ENCODE results near the gene C2orf92. TPM values are rescaled to one million over a fixed set of nuclear protein-coding genes. Genes with fewer than 3 reads are reported as not detected.

C2orf92 gene
- total RNA-seq, 2 experiments from 2014 or later = 7.3 to 8.4 TPM

- CTCF ChIA-PET = interaction anchor here (1.0 kb wide), 1 partner anchor 8 kb away, joined by 5 read pairs; no protein-coding TSS in a partner anchor
- H3K4me1 Mint-ChIP-seq = peaks cover 10% of the 10 kb centered on the region
- no peak overlapping the region for H3K4me3 Mint-ChIP-seq
- DNase-seq (no peak), ATAC-seq (no peak)
- peaks cover 31% of the 10 kb centered on the region for H3K36me3 Mint-ChIP-seq
- H3K27me3 Mint-ChIP-seq = no peaks in the 10 kb centered on the region
- peak overlapping the region; percentile 8 for H3K27ac Mint-ChIP-seq
- H3K9me3 Mint-ChIP-seq (ENCODE audit: low read depth) = no peaks in the 10 kb centered on the region
These were observed 15.2 kb upstream of the C2orf92 start for GRCh38 chr2:97654309-97654708.

GRCh38 chr2:97654791-97655190 lies 14.7 kb upstream of the C2orf92 start:
- H3K27me3 Mint-ChIP-seq = no peaks in the 10 kb centered on the region
- peaks cover 28% of the 10 kb centered on the region for H3K36me3 Mint-ChIP-seq
- H3K27ac Mint-ChIP-seq = peak overlapping the region; percentile 0
- CTCF ChIA-PET = no interaction called here
- ATAC-seq (no peak), DNase-seq (no peak)
- H3K4me3 Mint-ChIP-seq = no peak overlapping the region
- no peaks in the 10 kb centered on the region for H3K9me3 Mint-ChIP-seq (ENCODE audit: low read depth)
- peaks cover 10% of the 10 kb centered on the region for H3K4me1 Mint-ChIP-seq

GRCh38 chr2:97656129-97656755 lies 13.3 kb upstream of the C2orf92 start:
- ATAC-seq (no peak), DNase-seq (no peak)
- Mint-ChIP-seq H3K4me1 (peaks cover 17% of the 10 kb centered on the region), H3K36me3 (peaks cover 31% of the 10 kb centered on the region), H3K4me3 (no peak overlapping the region), H3K9me3 (ENCODE audit: low read depth) (no peaks in the 10 kb centered on the region), H3K27ac (no peak overlapping the region), H3K27me3 (no peaks in the 10 kb centered on the region)
- CTCF ChIA-PET = interaction anchor here (1.4 kb wide), 1 partner anchor 9 kb away, joined by 3 read pairs; no protein-coding TSS in a partner anchor

- no peak for ATAC-seq
- peaks cover 25% of the 10 kb centered on the region for H3K4me1 Mint-ChIP-seq
- H3K4me3 Mint-ChIP-seq = no peak overlapping the region
- no peak for DNase-seq
- CTCF ChIA-PET = interaction anchor here (0.9 to 1.5 kb wide), 2 partner anchors 9 to 53 kb away, joined by 5 read pairs; no protein-coding TSS in a partner anchor
- peaks cover 35% of the 10 kb centered on the region for H3K36me3 Mint-ChIP-seq
- H3K9me3 Mint-ChIP-seq (ENCODE audit: low read depth) = no peaks in the 10 kb centered on the region
- H3K27ac Mint-ChIP-seq = no peak overlapping the region
- H3K27me3 Mint-ChIP-seq = no peaks in the 10 kb centered on the region
These were observed 12.5 kb upstream of the C2orf92 start for GRCh38 chr2:97656905-97657587.

- no peak overlapping the region for H3K27ac Mint-ChIP-seq
- CTCF ChIA-PET = interaction anchor here (1.5 to 8.2 kb wide), 2 partner anchors 10 to 52 kb away, joined by 5 to 102 read pairs; partner anchors contain the start of gene COX5B
- DNase-seq (no peak), ATAC-seq (no peak)
- no peak overlapping the region for H3K4me3 Mint-ChIP-seq
- peaks cover 35% of the 10 kb centered on the region for H3K36me3 Mint-ChIP-seq
- H3K9me3 Mint-ChIP-seq (ENCODE audit: low read depth) = no peaks in the 10 kb centered on the region
- no peaks in the 10 kb centered on the region for H3K27me3 Mint-ChIP-seq
- H3K4me1 Mint-ChIP-seq = peaks cover 34% of the 10 kb centered on the region
These were observed 11.4 kb upstream of the C2orf92 start for GRCh38 chr2:97657986-97658690.

- no peak overlapping the region for H3K4me3 Mint-ChIP-seq
- CTCF ChIA-PET = interaction anchor here (7.4 to 8.2 kb wide), 2 partner anchors 11 to 39 kb away, joined by 88 to 102 read pairs; partner anchors contain the start of gene COX5B
These were observed 10.8 kb upstream of the C2orf92 start for GRCh38 chr2:97658691-97659157.

GRCh38 chr2:97659256-97660043 lies 10.1 kb upstream of the C2orf92 start:
- ATAC-seq = no peak
- CTCF ChIA-PET = interaction anchor here (7.4 to 8.2 kb wide), 2 partner anchors 11 to 38 kb away, joined by 88 to 102 read pairs; partner anchors contain the start of gene COX5B

More at GRCh38 chr2:97658691-97659157, 10.8 kb upstream of the C2orf92 start:
- ATAC-seq (no peak), DNase-seq (no peak)
- no peak overlapping the region for H3K27ac Mint-ChIP-seq
- peaks cover 33% of the 10 kb centered on the region for H3K36me3 Mint-ChIP-seq
- no peaks in the 10 kb centered on the region for H3K9me3 Mint-ChIP-seq (ENCODE audit: low read depth)
- no peaks in the 10 kb centered on the region for H3K27me3 Mint-ChIP-seq
- peaks cover 34% of the 10 kb centered on the region for H3K4me1 Mint-ChIP-seq

GRCh38 chr2:97660044-97660774 lies 9.3 kb upstream of the C2orf92 start:
- CTCF ChIA-PET = interaction anchor here (7.4 to 8.2 kb wide), 2 partner anchors 12 to 38 kb away, joined by 88 to 102 read pairs; partner anchors contain the start of gene COX5B
- no peak overlapping the region for H3K4me3 Mint-ChIP-seq
- H3K9me3 Mint-ChIP-seq (ENCODE audit: low read depth) = no peaks in the 10 kb centered on the region
- H3K4me1 Mint-ChIP-seq = peaks cover 31% of the 10 kb centered on the region
- peaks cover 26% of the 10 kb centered on the region for H3K36me3 Mint-ChIP-seq
- DNase-seq = no peak
- H3K27me3 Mint-ChIP-seq = no peaks in the 10 kb centered on the region
- ATAC-seq = no peak
- peak overlapping the region; percentile 27 for H3K27ac Mint-ChIP-seq

More at GRCh38 chr2:97659256-97660043, 10.1 kb upstream of the C2orf92 start:
- H3K4me1 Mint-ChIP-seq = peaks cover 31% of the 10 kb centered on the region
- no peaks in the 10 kb centered on the region for H3K9me3 Mint-ChIP-seq (ENCODE audit: low read depth)
- DNase-seq = no peak
- H3K27ac Mint-ChIP-seq = no peak overlapping the region
- H3K4me3 Mint-ChIP-seq = no peak overlapping the region
- no peaks in the 10 kb centered on the region for H3K27me3 Mint-ChIP-seq
- peaks cover 27% of the 10 kb centered on the region for H3K36me3 Mint-ChIP-seq

GRCh38 chr2:97660775-97661389 lies 8.6 kb upstream of the C2orf92 start:
- Mint-ChIP-seq H3K36me3 (peaks cover 26% of the 10 kb centered on the region), H3K27ac (peak overlapping the region; percentile 99), H3K4me3 (no peak overlapping the region), H3K9me3 (ENCODE audit: low read depth) (no peaks in the 10 kb centered on the region), H3K27me3 (no peaks in the 10 kb centered on the region), H3K4me1 (peaks cover 32% of the 10 kb centered on the region)
- ATAC-seq (no peak), DNase-seq (no peak)
- CTCF ChIA-PET = interaction anchor here (7.4 to 8.2 kb wide), 2 partner anchors 13 to 37 kb away, joined by 88 to 102 read pairs; partner anchors contain the start of gene COX5B

- no peaks in the 10 kb centered on the region for H3K9me3 Mint-ChIP-seq (ENCODE audit: low read depth)
- DNase-seq (no peak), ATAC-seq (no peak)
- peak overlapping the region; percentile 91 for H3K4me3 Mint-ChIP-seq
- H3K27me3 Mint-ChIP-seq = no peaks in the 10 kb centered on the region
- CTCF ChIA-PET = interaction anchor here (1.0 to 8.2 kb wide), 12 partner anchors 8 to 794 kb away, joined by 3 to 102 read pairs (median 6); partner anchors contain the start of gene COX5B
- H3K4me1 Mint-ChIP-seq = peaks cover 34% of the 10 kb centered on the region
- H3K36me3 Mint-ChIP-seq = peaks cover 21% of the 10 kb centered on the region
- H3K27ac Mint-ChIP-seq = peak overlapping the region; percentile 99
These were observed 7.6 kb upstream of the C2orf92 start for GRCh38 chr2:97661927-97662326.

GRCh38 chr2:97662386-97662894 lies 7.1 kb upstream of the C2orf92 start:
- DNase-seq = no peak
- no peaks in the 10 kb centered on the region for H3K27me3 Mint-ChIP-seq
- peaks cover 34% of the 10 kb centered on the region for H3K4me1 Mint-ChIP-seq
- CTCF ChIA-PET = interaction anchor here (1.0 to 8.2 kb wide), 13 partner anchors 9 to 794 kb away, joined by 3 to 102 read pairs (median 5); partner anchors contain the start of gene COX5B
- peak overlapping the region; percentile 99 for H3K27ac Mint-ChIP-seq
- peak overlapping the region; percentile 91 for H3K4me3 Mint-ChIP-seq
- no peaks in the 10 kb centered on the region for H3K9me3 Mint-ChIP-seq (ENCODE audit: low read depth)
- ATAC-seq = no peak
- peaks cover 19% of the 10 kb centered on the region for H3K36me3 Mint-ChIP-seq
